ENCODE results near the gene DIAPH3. TPM values are rescaled to one million over a fixed set of nuclear protein-coding genes. Genes with fewer than 3 reads are reported as not detected.
"Not testable (repeated sequence)": the region's sequence is repeated elsewhere in the genome, so short reads cannot be mapped to it uniquely, and the experiment has no call there.

DIAPH3 gene
- total RNA-seq, 2 donors from 2014 or later, result 0.83 to 2.6 TPM

- intact Hi-C loops (cut with DNase I), result loop anchor here in 1 of 2 donors (5.0 kb wide), 1 partner anchor 1179 kb away; no protein-coding TSS in a partner anchor
- no peak for DNase-seq (ENCODE audit: low spot score)
Measured at GRCh38 chr13:60043262-60043661, 120.5 kb downstream of the DIAPH3 start.

GRCh38 chr13:60040668-60041067 is 123.1 kb downstream of the DIAPH3 start:
- intact Hi-C loops (cut with DNase I), result loop anchor here in 1 of 2 donors (5.0 kb wide), 1 partner anchor 1182 kb away; no protein-coding TSS in a partner anchor
- not testable (repeated sequence) for DNase-seq (ENCODE audit: low spot score)

- intact Hi-C loops (cut with DNase I), result no loop called here
- no peak for DNase-seq (ENCODE audit: low spot score)
Measured at GRCh38 chr13:60035874-60036273, 127.9 kb downstream of the DIAPH3 start.

GRCh38 chr13:60032851-60033250 is 130.9 kb downstream of the DIAPH3 start:
- intact Hi-C loops (cut with DNase I), result no loop called here
- DNase-seq (ENCODE audit: low spot score), result no peak

- intact Hi-C loops (cut with DNase I), result no loop called here
- no peak for DNase-seq (ENCODE audit: low spot score)
Measured at GRCh38 chr13:60028021-60028420, 135.7 kb downstream of the DIAPH3 start.

- DNase-seq (ENCODE audit: low spot score), result no peak
- intact Hi-C loops (cut with DNase I), result no loop called here
Measured at GRCh38 chr13:60026286-60026685, 137.4 kb downstream of the DIAPH3 start.

GRCh38 chr13:60020288-60020687 is 143.4 kb downstream of the DIAPH3 start:
- intact Hi-C loops (cut with DNase I), result no loop called here
- no peak for DNase-seq (ENCODE audit: low spot score)

- intact Hi-C loops (cut with DNase I), result no loop called here
- no peak for DNase-seq (ENCODE audit: low spot score)
Measured at GRCh38 chr13:60019119-60019993, 144.4 kb downstream of the DIAPH3 start.

GRCh38 chr13:60018536-60018935 is 145.2 kb downstream of the DIAPH3 start:
- no peak for DNase-seq (ENCODE audit: low spot score)
- intact Hi-C loops (cut with DNase I), result no loop called here

GRCh38 chr13:60016229-60016628 is 147.5 kb downstream of the DIAPH3 start:
- DNase-seq (ENCODE audit: low spot score), result no peak
- intact Hi-C loops (cut with DNase I), result no loop called here

- DNase-seq (ENCODE audit: low spot score), result no peak
- intact Hi-C loops (cut with DNase I), result no loop called here
Measured at GRCh38 chr13:60013166-60013565, 150.6 kb downstream of the DIAPH3 start.

GRCh38 chr13:60012488-60012887 is 151.2 kb downstream of the DIAPH3 start:
- DNase-seq (ENCODE audit: low spot score), result no peak
- intact Hi-C loops (cut with DNase I), result no loop called here

- intact Hi-C loops (cut with DNase I), result no loop called here
- no peak for DNase-seq (ENCODE audit: low spot score)
Measured at GRCh38 chr13:60009300-60010253, 154.2 kb downstream of the DIAPH3 start.

- intact Hi-C loops (cut with DNase I), result no loop called here
Measured at GRCh38 chr13:60001889-60002288, 161.8 kb downstream of the DIAPH3 start.

GRCh38 chr13:60000976-60001375 is 162.8 kb downstream of the DIAPH3 start:
- DNase-seq (ENCODE audit: low spot score), result no peak
- intact Hi-C loops (cut with DNase I), result no loop called here

More at GRCh38 chr13:60001889-60002288, 161.8 kb downstream of the DIAPH3 start:
- DNase-seq (ENCODE audit: low spot score), result no peak

- no peak for DNase-seq (ENCODE audit: low spot score)
- intact Hi-C loops (cut with DNase I), result no loop called here
Measured at GRCh38 chr13:60000081-60000480, 163.6 kb downstream of the DIAPH3 start.

GRCh38 chr13:59997976-59998375 is 165.8 kb downstream of the DIAPH3 start:
- DNase-seq (ENCODE audit: low spot score), result no peak
- intact Hi-C loops (cut with DNase I), result no loop called here

- intact Hi-C loops (cut with DNase I), result no loop called here
- DNase-seq (ENCODE audit: low spot score), result no peak
Measured at GRCh38 chr13:59996461-59996980, 167.2 kb downstream of the DIAPH3 start.

- no peak for DNase-seq (ENCODE audit: low spot score)
- intact Hi-C loops (cut with DNase I), result no loop called here
Measured at GRCh38 chr13:59991395-59991794, 172.3 kb downstream of the DIAPH3 start.
